Skeletal muscle tissue (tissue), 2 donors: ENCODE measurements around the gene ELMO3. TPM values are rescaled to one million over a fixed set of nuclear protein-coding genes. Genes with fewer than 3 reads are reported as not detected.

Source experiments
- small RNA-seq: library from RNA; depleted of rRNA; stranded (forward); fragments of <200 nt; gene quantifications from one replicate; pipeline ENCODE3, GENCODE V24; 2014
- total RNA-seq: library from RNA; depleted of rRNA; stranded (reverse); fragments of >200 nt; gene quantifications from one replicate; pipeline ENCODE4 v1.2.3, GENCODE V29; 2014

Gene ELMO3
- total RNA-seq, 1 donor from 2014 or later: not detected

Small RNAs within 50 kb of the gene (small RNA-seq; reads per million reads assigned to genes)
- 2.1 reads per million, percentile 86 among the genes with 10 or more reads in this experiment for gene MIR328

Other genes starting within 250 kb of the ELMO3 start
- gene CES3, start 237.9 kb upstream of the ELMO3 start, total RNA-seq: 0.52 TPM
- 1.0 TPM for gene CES4A, start 210.5 kb upstream of the ELMO3 start, total RNA-seq
- gene CBFB, start 170.0 kb upstream of the ELMO3 start, total RNA-seq: 33.9 TPM
- gene PHAF1, start 89.2 kb upstream of the ELMO3 start, total RNA-seq: 17.7 TPM
- 7.8 TPM for gene B3GNT9, start 48.1 kb upstream of the ELMO3 start, total RNA-seq
- 6.3 TPM for gene TRADD, start 39.2 kb upstream of the ELMO3 start, total RNA-seq
- 1.6 TPM for gene FBXL8, start 39.2 kb upstream of the ELMO3 start, total RNA-seq
- gene HSF4, start 34.4 kb upstream of the ELMO3 start, total RNA-seq: 3.7 TPM
- 11.0 TPM for gene NOL3, start 28.6 kb upstream of the ELMO3 start, total RNA-seq
- gene MATCAP1, start 15.2 kb upstream of the ELMO3 start, total RNA-seq: 5.2 TPM
- gene EXOC3L1, start 9.0 kb upstream of the ELMO3 start, total RNA-seq: 5.2 TPM
- 32.4 TPM for gene E2F4, start 7.0 kb upstream of the ELMO3 start, total RNA-seq
- 24.5 TPM for gene TMEM208, start 28.0 kb downstream of the ELMO3 start, total RNA-seq
- gene FHOD1, start 48.4 kb downstream of the ELMO3 start, total RNA-seq: 5.2 TPM
- not detected for gene SLC9A5, start 49.8 kb downstream of the ELMO3 start, total RNA-seq
- 7.3 TPM for gene PLEKHG4, start 80.4 kb downstream of the ELMO3 start, total RNA-seq
- not detected for gene KCTD19, start 127.6 kb downstream of the ELMO3 start, total RNA-seq
- gene LRRC36, start 127.7 kb downstream of the ELMO3 start, total RNA-seq: not detected
- 135 TPM for gene TPPP3, start 194.4 kb downstream of the ELMO3 start, total RNA-seq
- gene ZDHHC1, start 217.3 kb downstream of the ELMO3 start, total RNA-seq: 11.5 TPM
- 2.6 TPM for gene HSD11B2, start 232.0 kb downstream of the ELMO3 start, total RNA-seq